ENCODE measurements around the gene NPEPL1.

NPEPL1 gene

DNA sequence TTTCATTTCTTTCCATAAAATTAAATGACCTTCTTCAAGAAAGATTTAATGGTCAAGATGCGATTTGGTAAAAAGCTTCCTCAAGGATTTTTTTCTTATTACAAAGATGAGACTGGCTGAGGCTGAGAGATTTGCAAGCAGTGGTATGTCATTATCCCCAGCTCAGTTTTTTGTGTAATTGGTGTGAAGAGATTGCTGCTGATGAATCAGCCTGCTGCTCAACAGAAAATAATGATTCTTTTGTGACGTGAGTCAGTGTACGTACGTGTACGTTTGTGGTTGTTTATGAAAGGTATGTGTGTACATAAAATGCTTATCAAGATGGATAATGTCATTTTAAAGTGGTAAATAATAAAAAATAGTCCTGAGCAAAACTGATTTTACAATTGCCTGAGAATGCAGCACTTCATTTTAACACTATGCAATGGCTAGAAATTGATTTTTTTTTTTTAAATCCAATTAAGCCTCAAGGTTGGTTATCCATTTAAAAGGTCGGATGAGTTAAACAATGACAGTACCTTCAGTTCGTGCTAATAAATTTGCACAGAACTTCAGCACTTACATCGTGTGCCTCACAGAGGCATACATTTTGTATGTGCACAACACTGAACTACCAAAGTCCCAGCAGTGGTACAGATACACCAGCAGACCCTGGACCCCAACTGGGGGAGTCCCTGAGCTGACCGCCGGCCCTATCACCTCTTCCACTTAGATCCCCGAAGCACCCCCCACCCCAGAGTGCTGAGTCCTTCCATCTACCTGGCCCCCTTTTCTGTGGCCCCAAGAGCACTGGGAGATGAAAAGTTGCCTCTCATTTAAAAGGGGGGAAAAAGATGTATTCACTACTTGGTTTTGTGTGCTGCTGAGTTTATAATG lies 9.7 kb upstream of the NPEPL1 start:
- no peak for DNase-seq
- TF ChIP-seq GATA1 (IDR thresholded peaks at IDR 0.05; ENCODE audit: low read depth, low read length) = no peak
- no peak for TF ChIP-seq POLR2A (IDR thresholded peaks at IDR 0.05; ENCODE audit: low read length)

DNA sequence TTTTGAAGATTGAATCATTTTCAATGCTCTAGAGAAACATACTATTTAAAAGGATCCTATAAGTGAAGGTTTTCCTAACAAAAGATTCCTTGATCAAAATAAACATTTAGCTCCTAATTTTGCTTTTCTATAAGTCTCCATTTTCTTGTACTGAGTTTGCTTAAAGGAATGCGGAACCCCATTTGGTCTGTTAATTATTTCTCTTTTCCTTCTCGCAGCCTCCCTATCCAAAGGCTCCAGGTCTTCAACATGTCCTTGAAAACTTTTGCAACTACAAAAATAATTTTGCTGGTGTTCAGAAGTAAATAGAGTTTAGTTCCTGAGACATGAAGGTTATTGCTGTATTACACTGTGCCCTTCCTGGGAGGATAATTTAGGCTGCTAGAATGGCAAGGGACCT lies 8.3 kb upstream of the NPEPL1 start:
- no peak for TF ChIP-seq POLR2A (IDR thresholded peaks at IDR 0.05; ENCODE audit: low read length)
- TF ChIP-seq GATA1 (IDR thresholded peaks at IDR 0.05; ENCODE audit: low read depth, low read length) = no peak
- DNase-seq = no peak

GRCh38 chr20:58685988-58686387 lies 6.6 kb upstream of the NPEPL1 start:
- no peak for DNase-seq
- TF ChIP-seq GATA1 (IDR thresholded peaks at IDR 0.05; ENCODE audit: low read depth, low read length) (no peak), POLR2A (IDR thresholded peaks at IDR 0.05; ENCODE audit: low read length) (no peak)

- DNase-seq = no peak
- TF ChIP-seq GATA1 (IDR thresholded peaks at IDR 0.05; ENCODE audit: low read depth, low read length) (no peak), POLR2A (IDR thresholded peaks at IDR 0.05; ENCODE audit: low read length) (no peak)
Observed at GRCh38 chr20:58688414-58688813, 4.2 kb upstream of the NPEPL1 start.

- no peak for TF ChIP-seq GATA1 (IDR thresholded peaks at IDR 0.05; ENCODE audit: low read depth, low read length)
- no peak for TF ChIP-seq POLR2A (IDR thresholded peaks at IDR 0.05; ENCODE audit: low read length)
- no peak for DNase-seq
Observed at GRCh38 chr20:58688840-58689239, 3.8 kb upstream of the NPEPL1 start.

DNA sequence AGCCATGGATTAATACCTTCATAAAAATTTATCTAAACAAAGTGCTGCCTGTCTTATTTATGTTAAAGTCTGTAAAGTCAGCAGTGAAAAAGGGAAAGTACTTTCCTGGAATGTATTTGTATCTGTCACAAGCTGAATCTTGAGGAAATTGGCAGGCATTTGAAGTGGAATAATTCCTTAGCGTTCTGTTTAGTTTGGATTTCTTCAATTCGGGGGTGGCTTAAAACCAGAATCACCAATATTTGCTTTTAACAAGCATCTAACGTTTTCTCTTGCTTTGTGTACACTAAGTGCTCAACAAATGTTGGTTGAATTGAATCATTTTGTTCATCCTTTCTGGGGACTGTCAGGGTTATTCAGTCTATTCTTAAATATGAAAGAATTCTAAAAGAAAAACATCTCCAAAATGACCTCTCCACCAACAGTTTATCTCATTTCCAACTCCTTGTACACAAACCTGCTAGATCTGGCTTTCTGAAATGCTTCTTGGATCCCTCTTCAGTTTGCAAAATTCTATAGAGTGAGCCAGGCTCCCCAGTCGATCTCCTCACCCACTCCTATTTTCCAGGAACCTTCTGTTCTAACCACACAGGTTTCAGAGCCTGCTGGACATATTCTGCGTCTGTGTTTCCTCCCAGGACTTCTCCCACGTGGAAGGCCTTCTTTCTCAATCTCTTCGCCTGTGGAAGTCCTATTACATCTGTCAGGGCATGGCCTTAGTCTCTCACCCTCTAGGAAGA lies 2.0 kb upstream of the NPEPL1 start:
- no peak for DNase-seq
- no peak for TF ChIP-seq GATA1 (IDR thresholded peaks at IDR 0.05; ENCODE audit: low read depth, low read length)
- TF ChIP-seq POLR2A (IDR thresholded peaks at IDR 0.05; ENCODE audit: low read length) = no peak

- no peak for TF ChIP-seq GATA1 (IDR thresholded peaks at IDR 0.05; ENCODE audit: low read depth, low read length)
- no peak for DNase-seq
Observed at GRCh38 chr20:58691773-58692578, 624 bp upstream of the NPEPL1 start.

DNA sequence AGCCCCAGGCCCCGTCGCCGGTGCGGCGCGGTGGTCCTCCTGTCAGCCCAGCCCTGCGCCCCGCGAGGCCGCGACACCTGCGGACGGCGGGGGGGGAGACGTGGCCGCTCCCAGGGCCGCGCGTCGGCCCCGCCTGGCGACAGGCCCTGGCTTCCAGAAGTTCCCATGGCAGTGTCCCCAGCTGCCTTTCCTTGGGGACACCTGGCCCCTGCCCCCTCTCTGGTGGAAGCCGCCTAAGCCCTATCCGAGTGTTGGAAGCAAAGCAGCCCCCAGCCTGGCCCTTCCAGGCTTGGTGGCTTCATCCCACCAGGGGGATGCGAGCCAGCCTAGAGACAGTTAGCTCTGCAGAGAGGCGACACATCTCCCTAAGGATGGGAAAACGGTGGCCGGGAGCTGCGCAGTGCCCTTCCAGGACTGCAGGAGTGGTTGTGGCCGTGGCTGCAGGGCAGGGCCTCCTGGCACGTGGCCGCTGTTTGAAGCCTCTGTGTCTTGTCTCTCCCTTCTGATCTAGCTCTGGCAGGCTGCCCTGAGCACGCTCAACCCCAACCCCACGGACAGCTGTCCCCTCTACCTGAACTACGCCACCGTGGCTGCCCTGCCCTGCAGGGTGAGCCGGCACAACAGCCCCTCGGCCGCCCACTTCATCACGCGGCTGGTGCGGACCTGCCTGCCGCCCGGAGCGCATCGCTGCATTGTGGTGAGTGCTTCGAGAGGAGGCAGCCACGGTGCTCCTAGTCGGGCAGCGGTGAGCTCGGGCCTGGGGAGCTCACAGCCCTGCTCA lies 816 bp downstream of the NPEPL1 start:
- peak; percentile 33 to 47 for DNase-seq
- no peak for TF ChIP-seq GATA1 (IDR thresholded peaks at IDR 0.05; ENCODE audit: low read depth, low read length)
- no peak for TF ChIP-seq POLR2A (IDR thresholded peaks at IDR 0.05; ENCODE audit: low read length)

DNA sequence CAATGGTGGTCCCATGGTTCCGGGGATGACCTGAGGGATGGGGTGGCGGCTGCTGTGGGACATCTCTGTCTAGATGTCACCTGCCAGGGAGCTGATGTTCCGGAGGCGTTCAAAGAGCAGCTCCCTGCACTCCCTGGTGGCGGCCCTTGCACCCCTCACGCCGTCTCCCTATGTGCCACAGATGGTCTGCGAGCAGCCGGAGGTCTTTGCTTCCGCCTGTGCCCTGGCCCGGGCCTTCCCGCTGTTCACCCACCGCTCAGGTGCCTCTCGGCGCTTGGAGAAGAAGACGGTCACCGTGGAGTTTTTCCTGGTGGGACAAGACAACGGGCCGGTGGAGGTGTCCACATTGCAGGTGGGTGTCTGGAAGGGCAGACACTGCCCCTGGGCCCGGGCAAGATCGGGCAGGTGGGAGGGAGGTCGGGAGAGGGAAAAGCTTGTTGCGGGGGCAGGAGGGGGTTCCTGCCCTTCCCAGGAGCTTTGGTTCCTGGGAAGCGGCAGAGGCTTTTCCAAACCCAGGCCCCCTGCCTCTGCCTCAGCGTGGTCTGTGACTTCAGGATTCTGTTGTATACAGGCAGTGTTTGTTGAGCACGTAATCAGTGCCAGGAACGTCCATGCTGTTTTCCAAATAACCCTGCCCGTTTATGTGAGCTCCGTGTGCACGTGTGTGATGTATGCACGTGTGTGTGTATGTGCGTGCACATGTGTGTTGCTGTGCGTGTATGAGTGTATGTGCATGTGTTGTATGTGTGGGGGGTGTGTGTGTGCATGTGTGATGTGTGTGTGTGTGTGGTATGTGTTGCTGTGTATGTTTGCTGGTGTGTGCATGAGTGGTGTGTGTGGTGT lies 1.9 kb downstream of the NPEPL1 start:
- TF ChIP-seq GATA1 (IDR thresholded peaks at IDR 0.05; ENCODE audit: low read depth, low read length) (no peak), POLR2A (IDR thresholded peaks at IDR 0.05; ENCODE audit: low read length) (no peak)
- no peak for DNase-seq

DNA sequence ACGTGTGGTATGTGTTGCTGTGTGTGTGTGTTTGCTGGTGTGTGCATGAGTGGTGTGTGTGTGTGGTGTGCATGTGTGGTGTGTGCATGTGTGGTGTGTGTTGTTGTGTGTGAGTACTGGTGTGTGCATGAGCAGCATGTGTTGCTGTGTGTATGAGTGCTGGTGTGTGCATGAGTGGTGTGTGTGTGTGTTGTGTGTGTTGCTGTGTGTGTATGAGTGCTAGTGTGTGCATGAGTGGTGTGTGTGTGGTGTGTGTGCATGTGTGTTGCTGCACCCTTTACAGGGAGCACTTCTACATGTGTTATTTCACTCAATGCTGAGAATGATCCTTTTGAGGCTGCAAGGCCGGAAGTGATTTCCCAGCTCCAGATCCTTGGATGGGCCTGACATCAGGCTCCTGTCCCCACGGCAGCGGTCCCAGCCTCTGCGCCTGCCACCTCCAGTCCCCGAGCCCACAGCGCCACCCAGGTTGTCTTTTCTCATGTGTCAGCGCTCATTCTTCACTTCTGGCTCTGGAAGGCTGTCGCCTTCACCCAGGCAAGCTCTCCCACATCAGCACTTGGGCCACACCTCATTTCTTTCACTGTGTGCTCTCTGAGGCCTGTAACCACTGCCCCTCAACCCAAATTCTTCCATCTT lies 2.6 kb downstream of the NPEPL1 start:
- peak in 1 of 2 experiments; percentile 30 for DNase-seq
- TF ChIP-seq GATA1 (IDR thresholded peaks at IDR 0.05; ENCODE audit: low read depth, low read length) (no peak), POLR2A (IDR thresholded peaks at IDR 0.05; ENCODE audit: low read length) (no peak)

- TF ChIP-seq POLR2A (IDR thresholded peaks at IDR 0.05; ENCODE audit: low read length) (no peak), GATA1 (IDR thresholded peaks at IDR 0.05; ENCODE audit: low read depth, low read length) (no peak)
- no peak for DNase-seq
Observed at GRCh38 chr20:58695895-58696375, 3.3 kb downstream of the NPEPL1 start.

GRCh38 chr20:58696411-58696961 lies 3.9 kb downstream of the NPEPL1 start:
- TF ChIP-seq GATA1 (IDR thresholded peaks at IDR 0.05; ENCODE audit: low read depth, low read length) (no peak), POLR2A (IDR thresholded peaks at IDR 0.05; ENCODE audit: low read length) (no peak)
- DNase-seq = no peak
